Osteoblast (primary cell): ENCODE data around the gene KCNN3. TPM values are rescaled to one million over a fixed set of nuclear protein-coding genes. Genes with fewer than 3 reads are reported as not detected.

ENCODE experiments used
- DNase-seq: peaks from one replicate; pipeline ENCODE4 v3.0.0; 2011; ENCODE audit warnings: low spot score, mixed read lengths; ENCODE audit not compliant: insufficient read length; ENCODE audit errors: missing footprints
- H2AFZ ChIP-seq: 2 replicates; pipeline ENCODE4 v1.6.0; 2011; ENCODE audit warnings: mild to moderate bottlenecking, low read length
- H3K27ac ChIP-seq: 2 replicates; pipeline ENCODE4 v1.5.1; 2011; ENCODE audit warnings: mild to moderate bottlenecking, low read depth, low read length, moderate library complexity
- H3K27me3 ChIP-seq: 2 replicates; pipeline ENCODE4 v1.6.0; 2012; ENCODE audit warnings: mild to moderate bottlenecking, control low read depth, inconsistent platforms, low read length, moderate library complexity; ENCODE audit not compliant: insufficient read depth
- H3K36me3 ChIP-seq: 2 replicates; pipeline ENCODE4 v1.5.1; 2011; ENCODE audit warnings: mild to moderate bottlenecking, low read length, control low read depth, moderate library complexity; ENCODE audit not compliant: insufficient read depth
- H3K4me1 ChIP-seq: 2 replicates; pipeline ENCODE4 v1.5.1; 2011; ENCODE audit warnings: mild to moderate bottlenecking, low read length, control low read depth, moderate library complexity; ENCODE audit not compliant: insufficient read depth
- H3K4me2 ChIP-seq: 2 replicates; pipeline ENCODE4 v1.6.0; 2011; ENCODE audit warnings: mild to moderate bottlenecking, low read length; ENCODE audit not compliant: insufficient read depth
- H3K4me3 ChIP-seq: fragments of 200-600 bp; sonication (generic); 3 replicates; pipeline ENCODE4 v1.5.1; 2012; ENCODE audit warnings: mild to moderate bottlenecking, low read length, inconsistent platforms; ENCODE audit not compliant: insufficient read depth
- H3K79me2 ChIP-seq: 2 replicates; pipeline ENCODE4 v1.6.0; 2012; ENCODE audit warnings: mild to moderate bottlenecking, low read length, control low read depth, inconsistent platforms; ENCODE audit not compliant: insufficient read depth
- H3K9me3 ChIP-seq: 2 replicates; pipeline ENCODE4 v1.5.1; 2011; ENCODE audit warnings: low read depth, low read length, control low read depth
- H4K20me1 ChIP-seq: 2 replicates; pipeline ENCODE4 v1.6.0; 2012; ENCODE audit warnings: mild to moderate bottlenecking, low read length, control low read depth; ENCODE audit not compliant: insufficient read depth
- total RNA-seq: library from RNA; depleted of rRNA; stranded (reverse); fragments of >200 nt; gene quantifications from 2 replicates; pipeline ENCODE4 v1.2.3, GENCODE V29; 2012
- TF ChIP-seq, protein P1 (sequence below): IDR thresholded peaks from 2 replicates; pipeline ENCODE4 v1.5.1; 2011; ENCODE audit warnings: mild to moderate bottlenecking, low read depth, low read length, moderate library complexity; ENCODE audit errors: extremely low read depth

The KCNN3 gene
- total RNA-seq, 1 donor = under 0.01 TPM

DNA sequence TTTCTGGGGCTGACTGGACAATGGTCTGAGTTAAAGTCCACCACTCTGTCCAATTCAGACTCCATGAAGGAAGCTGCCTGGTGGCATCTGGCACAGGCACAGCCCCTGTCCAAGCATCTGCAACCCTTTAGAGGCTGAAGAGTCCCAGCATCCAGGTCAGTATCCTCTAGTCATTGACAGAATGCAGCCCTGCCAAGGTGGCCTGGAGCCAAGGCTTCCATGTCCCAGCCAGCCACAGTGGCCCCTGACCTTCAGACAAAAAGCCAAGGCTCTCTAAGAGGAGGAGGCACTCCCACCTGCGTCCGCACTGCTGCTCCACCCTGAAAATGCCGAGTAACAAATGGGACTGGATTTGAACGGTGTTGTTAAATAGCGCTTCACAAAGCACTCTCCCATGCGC, 49.4 kb downstream of the KCNN3 start:
- Histone ChIP-seq H3K27ac (no peak overlapping the region), H3K36me3 (no peaks in the 10 kb centered on the region), H3K4me2 (no peak overlapping the region), H3K9me3 (no peaks in the 10 kb centered on the region), H3K27me3 (peaks cover 21% of the 10 kb centered on the region), H3K4me3 (no peak overlapping the region), H2AFZ (no peak overlapping the region), H3K79me2 (no peaks in the 10 kb centered on the region), H4K20me1 (no peaks in the 10 kb centered on the region), H3K4me1 (no peaks in the 10 kb centered on the region)
- TF ChIP-seq, protein P1, sequence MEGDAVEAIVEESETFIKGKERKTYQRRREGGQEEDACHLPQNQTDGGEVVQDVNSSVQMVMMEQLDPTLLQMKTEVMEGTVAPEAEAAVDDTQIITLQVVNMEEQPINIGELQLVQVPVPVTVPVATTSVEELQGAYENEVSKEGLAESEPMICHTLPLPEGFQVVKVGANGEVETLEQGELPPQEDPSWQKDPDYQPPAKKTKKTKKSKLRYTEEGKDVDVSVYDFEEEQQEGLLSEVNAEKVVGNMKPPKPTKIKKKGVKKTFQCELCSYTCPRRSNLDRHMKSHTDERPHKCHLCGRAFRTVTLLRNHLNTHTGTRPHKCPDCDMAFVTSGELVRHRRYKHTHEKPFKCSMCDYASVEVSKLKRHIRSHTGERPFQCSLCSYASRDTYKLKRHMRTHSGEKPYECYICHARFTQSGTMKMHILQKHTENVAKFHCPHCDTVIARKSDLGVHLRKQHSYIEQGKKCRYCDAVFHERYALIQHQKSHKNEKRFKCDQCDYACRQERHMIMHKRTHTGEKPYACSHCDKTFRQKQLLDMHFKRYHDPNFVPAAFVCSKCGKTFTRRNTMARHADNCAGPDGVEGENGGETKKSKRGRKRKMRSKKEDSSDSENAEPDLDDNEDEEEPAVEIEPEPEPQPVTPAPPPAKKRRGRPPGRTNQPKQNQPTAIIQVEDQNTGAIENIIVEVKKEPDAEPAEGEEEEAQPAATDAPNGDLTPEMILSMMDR = no peak
- DNase-seq = no peak

DNA sequence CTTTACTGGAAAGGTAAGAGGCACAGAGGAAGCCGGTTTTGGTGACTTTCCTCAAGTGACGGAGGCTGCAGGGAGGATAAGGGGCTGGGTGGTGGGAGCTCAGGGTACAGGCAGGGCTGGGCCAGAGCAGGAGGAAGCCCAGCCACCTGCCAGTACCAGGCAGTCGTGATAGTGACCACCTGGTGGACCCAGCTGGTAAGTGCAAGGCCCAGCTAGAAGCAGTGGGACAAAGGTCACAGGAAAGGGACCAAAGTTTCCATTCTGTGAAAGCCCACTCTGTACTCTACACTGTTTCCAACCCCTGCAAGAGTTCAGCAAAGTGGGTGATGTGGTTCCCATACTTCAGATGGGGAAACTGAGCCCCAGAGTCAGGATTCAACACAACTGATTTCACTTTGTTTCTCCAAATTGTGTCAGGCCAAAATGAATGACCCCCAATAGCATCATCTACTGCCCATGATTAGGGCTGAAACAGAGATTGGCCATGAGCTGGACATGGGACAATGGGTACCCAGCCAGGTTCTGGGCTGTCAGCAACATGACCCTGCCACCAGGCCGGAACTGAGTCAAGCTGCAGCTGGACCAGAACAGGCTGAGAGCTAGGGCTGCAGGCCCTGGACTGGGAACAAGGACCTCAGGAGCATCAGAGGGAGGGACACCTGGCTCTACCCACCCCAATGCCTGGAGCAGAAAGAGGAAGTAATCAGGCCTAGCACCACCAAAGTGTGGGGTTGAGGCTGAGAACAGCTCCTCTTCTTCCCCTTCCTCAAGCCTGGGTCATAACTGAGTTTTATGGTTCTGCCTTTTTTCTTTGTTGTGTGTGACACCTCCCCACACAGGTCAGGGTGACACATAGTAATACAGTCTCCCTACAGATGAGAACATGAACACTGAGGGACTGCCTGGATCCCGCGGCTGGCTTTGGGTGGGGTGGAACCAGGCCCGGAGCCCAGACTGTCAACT, 50.2 kb downstream of the KCNN3 start:
- Histone ChIP-seq H3K27ac (no peak overlapping the region), H3K79me2 (no peaks in the 10 kb centered on the region), H3K36me3 (no peaks in the 10 kb centered on the region), H2AFZ (no peak overlapping the region), H3K27me3 (peaks cover 18% of the 10 kb centered on the region), H4K20me1 (no peaks in the 10 kb centered on the region), H3K4me3 (no peak overlapping the region), H3K9me3 (no peaks in the 10 kb centered on the region), H3K4me2 (no peak overlapping the region), H3K4me1 (no peaks in the 10 kb centered on the region)
- TF ChIP-seq, protein P1 = peak; percentile 53
- DNase-seq = peak; percentile 76

DNA sequence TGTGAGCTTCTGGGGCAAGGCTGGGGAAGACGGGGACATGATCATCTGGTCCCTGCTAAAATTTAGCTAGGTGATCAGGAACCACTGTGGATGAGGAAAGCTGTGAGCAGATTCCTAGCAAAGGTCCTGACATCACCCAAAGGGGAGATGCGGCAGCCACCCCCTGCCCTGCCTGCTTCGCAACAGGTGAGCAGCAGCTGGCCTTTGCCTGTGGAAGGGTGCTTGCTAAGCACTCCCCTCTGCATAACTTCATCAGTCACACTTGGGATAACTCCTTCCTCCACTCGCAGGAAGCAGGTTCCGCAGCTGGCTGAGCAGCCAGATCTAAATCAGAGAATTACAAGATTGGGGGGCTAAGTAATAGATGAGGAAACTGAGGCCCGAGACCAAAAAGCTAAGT, 51.2 kb downstream of the KCNN3 start:
- Histone ChIP-seq H3K79me2 (no peaks in the 10 kb centered on the region), H3K4me1 (no peaks in the 10 kb centered on the region), H3K4me3 (no peak overlapping the region), H3K9me3 (no peaks in the 10 kb centered on the region), H2AFZ (no peak overlapping the region), H3K27me3 (peaks cover 22% of the 10 kb centered on the region), H3K4me2 (no peak overlapping the region), H4K20me1 (no peaks in the 10 kb centered on the region), H3K27ac (no peak overlapping the region), H3K36me3 (no peaks in the 10 kb centered on the region)
- TF ChIP-seq, protein P1 = no peak
- DNase-seq = no peak

DNA sequence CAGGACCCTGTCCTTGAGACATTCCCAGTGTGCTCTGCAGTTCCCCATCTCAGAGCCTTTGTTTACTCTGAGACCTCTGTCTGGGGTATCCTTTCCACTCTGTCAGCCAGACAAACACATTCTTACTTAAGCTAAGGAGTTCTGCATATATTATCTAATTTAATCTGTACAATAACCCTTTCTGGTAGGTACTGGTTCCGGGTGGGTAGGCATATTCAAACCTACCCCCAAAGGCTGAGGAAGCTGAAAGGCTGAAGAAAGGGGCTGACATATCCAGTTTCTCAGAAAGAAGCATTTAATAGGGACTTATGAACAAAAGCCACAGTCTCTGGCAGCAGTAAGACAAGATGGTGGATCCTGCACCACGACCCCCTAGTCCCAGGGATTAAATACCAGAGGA, 53.1 kb downstream of the KCNN3 start:
- no peak for DNase-seq
- Histone ChIP-seq H3K4me2 (no peak overlapping the region), H4K20me1 (no peaks in the 10 kb centered on the region), H3K79me2 (no peaks in the 10 kb centered on the region), H3K36me3 (no peaks in the 10 kb centered on the region), H3K9me3 (no peaks in the 10 kb centered on the region), H3K27ac (no peak overlapping the region), H3K4me3 (no peak overlapping the region), H2AFZ (no peak overlapping the region), H3K27me3 (peaks cover 38% of the 10 kb centered on the region), H3K4me1 (no peaks in the 10 kb centered on the region)
- TF ChIP-seq, protein P1 = no peak
